K562 (cell line): ENCODE data around the gene PDE11A. TPM values are rescaled to one million over a fixed set of nuclear protein-coding genes. Genes with fewer than 3 reads are reported as not detected.

ENCODE experiments used
- CTBP1 ChIP-seq: fragments of 450-650 bp; IDR thresholded peaks from 2 replicates; pipeline ENCODE4 v1.6.1; 2016; ENCODE audit warnings: borderline replicate concordance
- ELF2 ChIP-seq: fragments of 250-450 bp; sonication (Bioruptor Pico); IDR thresholded peaks from 2 replicates; pipeline ENCODE4 v1.5.0; 2021; ENCODE audit warnings: mild to moderate bottlenecking
- EWSR1 ChIP-seq: fragments of 450-650 bp; IDR thresholded peaks from 2 replicates; pipeline ENCODE4 v1.6.1; 2018; ENCODE audit warnings: borderline replicate concordance, mild to moderate bottlenecking, low read depth, moderate library complexity; ENCODE audit not compliant: partially characterized antibody
- IFI16 ChIP-seq: fragments of 250-450 bp; sonication (Bioruptor Pico); IDR thresholded peaks from 2 replicates; pipeline ENCODE4 v2.1.2; 2022; ENCODE audit warnings: mild to moderate bottlenecking, inconsistent platforms
- NR2C1 ChIP-seq, 2 experiments: fragments of 450-650 bp; IDR thresholded peaks; 2 replicates each; pipeline ENCODE4 v1.6.1; 2017; ENCODE audit warnings: mild to moderate bottlenecking in 2 of 2, antibody characterized with exemption in 1 of 2, inconsistent platforms in 1 of 2, missing compliant biosample characterization in 1 of 2, missing genetic modification characterization in 1 of 2
- YY1 ChIP-seq, 3 experiments: IDR thresholded peaks; 2 replicates each; pipeline ENCODE4 v1.6.1; 2011; ENCODE audit warnings: low read length in 2 of 3, mild to moderate bottlenecking in 2 of 3, moderate library complexity in 2 of 3, borderline replicate concordance in 1 of 3, control low read depth in 1 of 3, low read depth in 1 of 3; ENCODE audit not compliant: insufficient read depth in 3 of 3, insufficient replicate concordance in 2 of 3, control insufficient read depth in 1 of 3, insufficient read length in 1 of 3; ENCODE audit errors: extremely low read depth in 1 of 3
- ZBTB43 ChIP-seq: sonication (generic); formaldehyde crosslinking; IDR thresholded peaks from 2 replicates; pipeline ENCODE4 v1.8.0; 2023; ENCODE audit warnings: mild to moderate bottlenecking, missing genetic modification reagents
- ZFPM2 ChIP-seq: fragments of 250-450 bp; sonication (Bioruptor Pico); IDR thresholded peaks from 2 replicates; pipeline ENCODE4 v1.5.1; 2022; ENCODE audit warnings: mild to moderate bottlenecking
- ZNF668 ChIP-seq: fragments of 250-450 bp; sonication (Bioruptor Pico); IDR thresholded peaks from 2 replicates; pipeline ENCODE4 v1.8.0; 2022; ENCODE audit warnings: mild to moderate bottlenecking, inconsistent platforms
- polyA plus RNA-seq, 8 experiments: library from polyadenylated mRNA; depleted of rRNA in 4 of 8; stranded (reverse) in 5 of 8; unstranded in 3 of 8; fragments of >200 nt; fragmentation: Nextera tagmentation in 2 of 8; fragmentation: Illumina TruSeq in 1 of 8; extraction: Ambion mirVana in 2 of 8; extraction: Trizol in 1 of 8; gene quantifications; 2 replicates each; pipeline versions ENCODE4 v1.2.1 to v1.2.3, GENCODE V29; 2011 to 2014; ENCODE audit warnings: inconsistent platforms in 1 of 8, missing spikeins in 1 of 8
- total RNA-seq, 7 experiments: library from RNA; depleted of rRNA in 6 of 7; stranded (reverse); fragments of >200 nt in 6 of 7; fragmentation: Illumina TruSeq in 2 of 7; extraction: Trizol in 2 of 7; gene quantifications; 2 replicates each; pipeline versions ENCODE4 v1.2.1 to v1.2.3, GENCODE V29; 2011 to 2021; ENCODE audit warnings: low replicate concordance in 1 of 7
- TF ChIP-seq, protein P1 (sequence below): fragments of 450-650 bp; formaldehyde crosslinking; IDR thresholded peaks from 2 replicates; pipeline ENCODE4 v1.4.0; 2020; ENCODE audit warnings: mild to moderate bottlenecking, moderate library complexity
- TF ChIP-seq, protein P2 (sequence below): fragments of 150-350 bp; IDR thresholded peaks from 2 replicates; pipeline ENCODE4 v1.6.1; 2014; ENCODE audit warnings: low read depth, mild to moderate bottlenecking, low read length, borderline replicate concordance

The PDE11A gene
- total and polyA plus RNA-seq, 9 of the 15 experiments (the other 6 are each of a cell fraction or from before 2014, with no cell fraction given) = 3.2 to 22.1 (median 5.7) TPM

DNA sequence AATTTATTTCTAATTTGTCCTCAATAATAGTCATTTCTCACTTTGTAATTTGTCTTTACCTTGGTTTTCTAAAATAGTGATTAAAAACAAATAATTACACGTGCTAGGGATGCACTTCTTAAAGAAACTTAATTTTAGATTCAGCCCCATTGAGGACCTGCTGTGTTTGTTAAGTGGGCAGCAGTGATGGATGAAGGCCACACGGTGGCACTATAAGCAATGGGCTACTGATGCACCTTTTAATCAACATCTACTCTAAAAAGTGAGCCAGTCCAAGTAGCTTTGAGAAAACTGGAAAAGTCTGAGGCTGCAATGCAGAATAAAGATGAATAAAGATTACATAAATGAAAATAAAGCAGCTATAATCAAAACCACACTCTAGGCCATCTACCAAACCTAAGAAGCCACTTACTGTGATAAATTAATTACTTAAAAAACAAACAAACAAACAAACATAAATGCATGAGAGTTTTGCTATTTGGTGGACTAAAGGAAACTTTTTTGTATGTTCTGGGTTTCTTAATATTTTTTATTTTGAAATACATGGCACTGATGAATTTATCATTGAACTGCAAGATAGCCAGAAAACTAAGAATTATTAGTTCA is 89.3 kb downstream of the PDE11A start (continued):
- no peak for TF ChIP-seq NR2C1 (IDR thresholded peaks at IDR 0.05)
- no peak for TF ChIP-seq NR2C1 (tag; IDR thresholded peaks at IDR 0.05)
- TF ChIP-seq ZNF668 = no peak
- TF ChIP-seq, protein P1, sequence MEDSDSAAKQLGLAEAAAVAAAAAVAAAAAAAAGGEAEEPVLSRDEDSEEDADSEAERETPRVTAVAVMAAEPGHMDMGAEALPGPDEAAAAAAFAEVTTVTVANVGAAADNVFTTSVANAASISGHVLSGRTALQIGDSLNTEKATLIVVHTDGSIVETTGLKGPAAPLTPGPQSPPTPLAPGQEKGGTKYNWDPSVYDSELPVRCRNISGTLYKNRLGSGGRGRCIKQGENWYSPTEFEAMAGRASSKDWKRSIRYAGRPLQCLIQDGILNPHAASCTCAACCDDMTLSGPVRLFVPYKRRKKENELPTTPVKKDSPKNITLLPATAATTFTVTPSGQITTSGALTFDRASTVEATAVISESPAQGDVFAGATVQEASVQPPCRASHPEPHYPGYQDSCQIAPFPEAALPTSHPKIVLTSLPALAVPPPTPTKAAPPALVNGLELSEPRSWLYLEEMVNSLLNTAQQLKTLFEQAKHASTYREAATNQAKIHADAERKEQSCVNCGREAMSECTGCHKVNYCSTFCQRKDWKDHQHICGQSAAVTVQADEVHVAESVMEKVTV (CRISPR knock-in tag) = peak; percentile 72
- 0 out of 2 replicates have a peak, but pooled peaks have one; percentile 40 for TF ChIP-seq ELF2 (CRISPR knock-in tag)
- no peak for TF ChIP-seq ZFPM2 (CRISPR knock-in tag)
- TF ChIP-seq, protein P2, sequence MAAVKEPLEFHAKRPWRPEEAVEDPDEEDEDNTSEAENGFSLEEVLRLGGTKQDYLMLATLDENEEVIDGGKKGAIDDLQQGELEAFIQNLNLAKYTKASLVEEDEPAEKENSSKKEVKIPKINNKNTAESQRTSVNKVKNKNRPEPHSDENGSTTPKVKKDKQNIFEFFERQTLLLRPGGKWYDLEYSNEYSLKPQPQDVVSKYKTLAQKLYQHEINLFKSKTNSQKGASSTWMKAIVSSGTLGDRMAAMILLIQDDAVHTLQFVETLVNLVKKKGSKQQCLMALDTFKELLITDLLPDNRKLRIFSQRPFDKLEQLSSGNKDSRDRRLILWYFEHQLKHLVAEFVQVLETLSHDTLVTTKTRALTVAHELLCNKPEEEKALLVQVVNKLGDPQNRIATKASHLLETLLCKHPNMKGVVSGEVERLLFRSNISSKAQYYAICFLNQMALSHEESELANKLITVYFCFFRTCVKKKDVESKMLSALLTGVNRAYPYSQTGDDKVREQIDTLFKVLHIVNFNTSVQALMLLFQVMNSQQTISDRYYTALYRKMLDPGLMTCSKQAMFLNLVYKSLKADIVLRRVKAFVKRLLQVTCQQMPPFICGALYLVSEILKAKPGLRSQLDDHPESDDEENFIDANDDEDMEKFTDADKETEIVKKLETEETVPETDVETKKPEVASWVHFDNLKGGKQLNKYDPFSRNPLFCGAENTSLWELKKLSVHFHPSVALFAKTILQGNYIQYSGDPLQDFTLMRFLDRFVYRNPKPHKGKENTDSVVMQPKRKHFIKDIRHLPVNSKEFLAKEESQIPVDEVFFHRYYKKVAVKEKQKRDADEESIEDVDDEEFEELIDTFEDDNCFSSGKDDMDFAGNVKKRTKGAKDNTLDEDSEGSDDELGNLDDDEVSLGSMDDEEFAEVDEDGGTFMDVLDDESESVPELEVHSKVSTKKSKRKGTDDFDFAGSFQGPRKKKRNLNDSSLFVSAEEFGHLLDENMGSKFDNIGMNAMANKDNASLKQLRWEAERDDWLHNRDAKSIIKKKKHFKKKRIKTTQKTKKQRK = no peak
- TF ChIP-seq YY1 (IDR thresholded peaks at IDR 0.05; ENCODE audit: borderline replicate concordance in 1 of 3, control insufficient read depth in 1 of 3, extremely low read depth in 1 of 3, insufficient read depth in 3 of 3, insufficient read length in 1 of 3, insufficient replicate concordance in 2 of 3, low read depth in 1 of 3, low read length in 2 of 3) = no peak
- TF ChIP-seq EWSR1 = no peak
- no peak for TF ChIP-seq ZBTB43 (CRISPR knock-in tag)
- TF ChIP-seq IFI16 = no peak
- no peak for TF ChIP-seq CTBP1
